ENCODE measurements around the gene MTERF4. TPM values are rescaled to one million over a fixed set of nuclear protein-coding genes. Genes with fewer than 3 reads are reported as not detected.

The MTERF4 gene
- total and polyA plus RNA-seq, 2 of the 8 experiments (the other 6 are each of a cell fraction or from before 2014, with no cell fraction given) = 25.9 to 28.5 TPM

GRCh38 chr2:241121008-241121407, 18.9 kb upstream of the MTERF4 start:
- no peaks in the 10 kb centered on the region for H3K79me1 ChIP-seq (ENCODE audit: low read depth, low read length)
- ChIA-PET CTCF (ENCODE audit: partially characterized antibody) (no interaction called here), POLR2A (ENCODE audit: partially characterized antibody) (interaction anchor here (1.0 kb wide), 1 partner anchor 8 kb away, joined by 3 read pairs; no protein-coding TSS in a partner anchor)
- H3K23me2 ChIP-seq (ENCODE audit: low read depth, low read length) = no peaks in the 10 kb centered on the region
- no peak for FAIRE-seq
- H3K4ac ChIP-seq (replicated peaks; ENCODE audit: insufficient read length, low read depth, low read length) = no peak overlapping the region
- H4K5ac ChIP-seq (ENCODE audit: insufficient read length, low read depth, low read length) = no peak overlapping the region
- DNase-seq (ENCODE audit: low read depth in 1 of 2, low spot score in 2 of 2) = no peak
- no peaks in the 10 kb centered on the region for H3K79me2 ChIP-seq (ENCODE audit: control insufficient read depth in 1 of 2, insufficient read depth in 2 of 2, low read length in 2 of 2)
- H2BK12ac ChIP-seq (ENCODE audit: low read depth, low read length) = no peak overlapping the region
- H2AFZ ChIP-seq (ENCODE audit: low read length) = no peak overlapping the region
- H3K9me3 ChIP-seq (ENCODE audit: insufficient read depth in 2 of 2, low read depth in 1 of 2, low read length in 1 of 2) = no peaks in the 10 kb centered on the region
- no peaks in the 10 kb centered on the region for H3K27me3 ChIP-seq (replicated peaks in 1 of 4; ENCODE audit: control insufficient read depth in 3 of 4, extremely low read depth in 1 of 4, insufficient read depth in 3 of 4, low read length in 3 of 4)
- WGBS, 2 experiments (ENCODE audit: extremely low coverage in 1 of 2, insufficient coverage in 1 of 2, insufficient read length in 1 of 2, insufficient replicate concordance in 2 of 2, low coverage in 1 of 2, low lambda C conversion rate in 2 of 2, missing lambda C conversion rate in 1 of 2) = 96% methylated on average over 5 of the region's 5 CpGs; no CpG with 5 or more reads in 1 of the 2 experiments
- H4K8ac ChIP-seq (ENCODE audit: extremely low read depth, insufficient read depth, low read length) = no peak overlapping the region
- no peak overlapping the region for H2BK120ac ChIP-seq (replicated peaks; ENCODE audit: low read depth, low read length)
- no peak overlapping the region for H2BK5ac ChIP-seq (ENCODE audit: low read depth, low read length)
- H3K4me3 ChIP-seq (ENCODE audit: extremely low read depth in 1 of 4, insufficient read depth in 2 of 4, low read depth in 3 of 4, low read length in 4 of 4) = no peak overlapping the region
- no peak overlapping the region for H2BK20ac ChIP-seq (ENCODE audit: low read length)
- no peak overlapping the region for H3K14ac ChIP-seq (ENCODE audit: insufficient read length)
- no peak overlapping the region for H3K56ac ChIP-seq (replicated peaks; ENCODE audit: insufficient read length, low read depth, low read length)
- no peak overlapping the region for H2BK15ac ChIP-seq (ENCODE audit: low read length)
- H3K9ac ChIP-seq (replicated peaks in 1 of 4; ENCODE audit: extremely low read depth in 1 of 4, low read depth in 3 of 4, low read length in 3 of 4) = no peak overlapping the region
- H2AK5ac ChIP-seq (ENCODE audit: low read depth, low read length) = no peak overlapping the region
- no peaks in the 10 kb centered on the region for H3K4me1 ChIP-seq (replicated peaks in 1 of 4; ENCODE audit: control insufficient read depth in 3 of 4, insufficient read depth in 4 of 4, low read length in 3 of 4)
- peaks cover 0 to 17% (median 6%) of the 10 kb centered on the region in 4 experiments; a peak in 6 of 8 replicates for H3K36me3 ChIP-seq (ENCODE audit: control insufficient read depth in 2 of 4, insufficient read depth in 4 of 4, low read length in 3 of 4)
- no peak overlapping the region for H3K4me2 ChIP-seq (ENCODE audit: insufficient read depth in 1 of 2, low read depth in 2 of 2, low read length in 2 of 2)
- H3K23ac ChIP-seq (ENCODE audit: insufficient read length) = no peak overlapping the region
- peaks cover 0 to 1% of the 10 kb centered on the region in 2 experiments for H4K20me1 ChIP-seq (replicated peaks in 1 of 2; ENCODE audit: control insufficient read depth in 1 of 2, insufficient read depth in 2 of 2, low read length in 2 of 2)
- no peak overlapping the region for H3K18ac ChIP-seq (ENCODE audit: extremely low read depth, low read length)
- no peak overlapping the region for H4K91ac ChIP-seq (replicated peaks; ENCODE audit: insufficient read length, low read length)
- H3K27ac ChIP-seq (ENCODE audit: low read depth, low read length) = no peak overlapping the region
- TF ChIP-seq EZH2 (IDR thresholded peaks at IDR 0.05; ENCODE audit: low read depth, low read length, severe bottlenecking) (no peak), ATF2 (IDR thresholded peaks at IDR 0.05; ENCODE audit: low read length) (no peak), MAX (IDR thresholded peaks at IDR 0.05) (no peak), POU5F1 (IDR thresholded peaks at IDR 0.05; ENCODE audit: low read depth, low read length) (no peak), RFX5 (IDR thresholded peaks at IDR 0.05; ENCODE audit: borderline replicate concordance, low read depth, low read length) (no peak), KDM1A (IDR thresholded peaks at IDR 0.05; ENCODE audit: borderline replicate concordance, low read length) (no peak), HDAC6 (IDR thresholded peaks at IDR 0.05; ENCODE audit: low read depth, low read length) (no peak), PHF8 (conservative IDR thresholded peaks at IDR 0.05; ENCODE audit: low read depth, low read length) (no peak), BACH1 (IDR thresholded peaks at IDR 0.05; ENCODE audit: low read length) (no peak), CREB1 (IDR thresholded peaks at IDR 0.05) (no peak), HDAC2 (IDR thresholded peaks at IDR 0.05; ENCODE audit: borderline replicate concordance in 1 of 2, low read depth in 2 of 2, low read length in 2 of 2) (no peak), MAFK (IDR thresholded peaks at IDR 0.05; ENCODE audit: low read depth, low read length) (no peak), CHD2 (IDR thresholded peaks at IDR 0.05; ENCODE audit: low read length) (no peak)

Measured in H1 (cell line).